ENCODE measurements around the gene DDX41. TPM values are rescaled to one million over a fixed set of nuclear protein-coding genes. Genes with fewer than 3 reads are reported as not detected.
A peak's percentile ranks its signal among the peaks of the same experiment; 100 is the strongest.

DDX41 gene
- total RNA-seq, 1 donor from 2014 or later = 89.1 TPM

DNA sequence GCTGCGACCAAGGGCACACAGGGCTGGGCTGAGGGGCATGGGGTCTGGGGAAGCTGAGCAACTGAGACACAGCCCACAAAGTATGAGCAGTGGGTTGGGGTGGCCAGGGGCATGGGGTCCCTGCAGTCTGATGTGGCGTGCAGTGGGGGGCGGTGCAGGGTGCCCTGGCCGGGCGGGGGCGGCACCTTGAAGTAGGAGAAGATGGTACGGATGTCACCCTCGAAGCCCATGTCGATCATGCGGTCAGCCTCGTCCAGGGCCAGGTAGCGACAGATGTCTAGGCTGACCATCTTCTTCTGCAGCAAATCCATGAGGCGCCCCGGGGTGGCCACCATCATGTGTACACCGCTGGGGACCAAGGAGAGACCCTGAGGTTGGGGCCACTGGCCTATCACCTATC, 3.3 kb downstream of the DDX41 start:
- no peak for DNase-seq (ENCODE audit: low spot score)

DNA sequence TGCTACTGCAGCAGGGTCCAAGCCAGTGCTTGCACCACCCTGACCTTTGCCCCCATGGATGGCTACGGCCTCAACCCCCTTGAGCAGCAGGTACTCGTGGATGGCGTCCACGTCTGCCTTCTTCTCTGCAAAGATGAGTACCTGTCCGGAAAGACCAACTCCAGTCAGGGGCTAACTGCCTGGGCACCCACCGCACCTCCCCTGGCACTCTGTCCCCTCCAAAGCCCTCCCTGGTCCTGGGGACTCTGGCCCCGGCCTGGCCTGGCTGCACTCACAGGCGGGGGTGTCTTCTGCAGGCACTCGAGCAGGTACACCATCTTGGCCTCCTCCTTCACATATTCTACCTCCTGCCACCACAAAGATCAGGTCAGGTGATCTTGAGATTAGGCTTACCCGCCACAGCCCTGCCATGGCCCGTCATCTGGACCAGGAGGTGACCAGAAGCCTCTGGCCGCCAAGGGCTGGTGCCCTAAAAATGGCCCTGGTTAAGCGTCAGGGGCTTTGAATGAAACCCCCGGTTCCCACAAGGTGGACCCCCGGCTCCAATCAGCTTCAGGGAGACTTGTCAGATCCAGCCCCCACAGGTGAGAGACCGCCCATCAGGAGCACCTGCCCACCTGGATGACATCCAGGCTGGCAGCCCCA, 3.9 kb downstream of the DDX41 start:
- no peak for DNase-seq (ENCODE audit: low spot score)

DNA sequence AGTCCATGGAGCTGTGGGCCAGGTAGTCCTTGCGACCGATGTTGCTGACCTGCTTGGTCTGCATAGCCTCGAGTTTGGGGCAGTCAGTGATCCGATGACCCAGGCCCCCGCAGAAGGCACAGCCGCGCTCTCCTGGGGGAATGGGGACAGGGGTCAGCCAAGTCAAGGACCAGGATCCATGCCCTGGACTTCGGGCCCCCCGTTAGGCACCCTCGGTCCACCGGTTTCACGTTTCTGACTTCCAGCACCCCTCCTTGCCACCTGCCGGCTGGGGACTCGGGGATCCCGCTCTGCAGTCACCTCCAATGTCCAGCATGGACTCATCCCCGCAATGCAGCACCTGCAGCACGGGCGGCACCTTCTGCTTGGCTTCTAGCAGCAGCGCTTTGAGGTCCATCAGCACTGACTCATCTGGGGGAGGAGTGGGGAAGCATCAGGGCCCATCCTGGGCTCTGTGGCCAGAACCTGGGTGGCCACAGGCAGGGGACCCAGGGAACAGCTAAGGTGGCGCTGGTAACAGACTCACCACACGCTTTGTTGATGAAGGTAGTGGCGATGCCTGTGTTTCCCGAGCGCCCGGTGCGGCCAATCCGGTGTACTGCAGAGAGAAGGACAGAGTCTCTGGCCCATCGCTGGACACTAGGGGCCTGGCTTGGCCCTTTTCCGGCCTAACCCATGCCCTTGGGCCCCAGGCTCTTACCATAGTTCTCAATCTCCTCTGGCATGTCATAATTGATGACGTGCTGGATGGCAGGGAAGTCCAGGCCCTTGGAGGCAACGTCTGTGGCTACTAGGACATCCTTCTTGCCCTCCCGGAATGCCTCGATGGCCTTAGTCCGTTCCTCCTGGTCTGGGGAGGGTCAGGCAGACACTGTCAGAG, 4.7 kb downstream of the DDX41 start:
- no peak for DNase-seq (ENCODE audit: low spot score)

DNA sequence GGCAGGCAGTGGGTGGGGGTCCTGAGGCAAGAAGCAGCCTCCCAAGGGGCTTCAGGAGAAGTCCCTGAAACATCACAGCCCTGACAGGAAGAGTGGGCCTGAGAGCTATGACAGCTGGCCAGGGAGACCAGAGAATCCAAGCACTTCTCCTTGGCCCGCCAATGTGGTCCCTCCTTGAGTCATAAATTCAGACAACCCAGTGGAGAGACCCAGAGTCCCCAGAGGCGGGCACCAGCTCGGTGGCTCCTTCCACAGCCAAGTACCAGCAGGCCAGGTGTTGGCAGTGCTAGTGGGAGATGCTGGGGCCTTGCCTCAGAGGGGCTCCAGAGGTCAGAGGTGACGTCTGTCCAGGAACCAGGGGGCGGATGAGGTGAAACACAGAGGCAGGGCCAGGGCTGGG, 5.6 kb downstream of the DDX41 start:
- DNase-seq (ENCODE audit: low spot score) = no peak

DNA sequence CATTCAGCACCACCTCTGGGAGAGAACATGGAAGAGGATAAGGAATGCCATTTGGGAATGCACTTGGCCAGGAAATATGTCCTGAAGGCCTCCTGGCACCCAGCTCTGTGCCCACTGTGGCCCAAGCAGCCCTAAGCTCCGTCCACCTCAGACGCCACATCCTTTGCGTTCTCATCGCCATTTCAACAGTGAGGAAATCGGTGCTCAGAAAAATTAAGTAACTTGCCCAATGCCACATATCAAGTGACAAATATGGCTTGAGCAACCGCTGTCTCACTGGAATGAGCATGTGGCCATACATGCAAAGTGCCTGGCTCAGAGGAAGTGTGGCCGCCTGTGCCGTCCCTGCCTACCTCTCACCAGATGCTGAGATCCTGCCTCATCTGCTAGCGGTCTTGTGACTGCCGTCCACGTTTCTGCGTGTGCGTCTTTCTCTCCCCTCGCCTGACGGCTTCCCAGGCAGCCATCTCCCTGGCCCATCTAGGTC, 6.2 kb downstream of the DDX41 start:
- no peak for DNase-seq (ENCODE audit: low spot score)

DNA sequence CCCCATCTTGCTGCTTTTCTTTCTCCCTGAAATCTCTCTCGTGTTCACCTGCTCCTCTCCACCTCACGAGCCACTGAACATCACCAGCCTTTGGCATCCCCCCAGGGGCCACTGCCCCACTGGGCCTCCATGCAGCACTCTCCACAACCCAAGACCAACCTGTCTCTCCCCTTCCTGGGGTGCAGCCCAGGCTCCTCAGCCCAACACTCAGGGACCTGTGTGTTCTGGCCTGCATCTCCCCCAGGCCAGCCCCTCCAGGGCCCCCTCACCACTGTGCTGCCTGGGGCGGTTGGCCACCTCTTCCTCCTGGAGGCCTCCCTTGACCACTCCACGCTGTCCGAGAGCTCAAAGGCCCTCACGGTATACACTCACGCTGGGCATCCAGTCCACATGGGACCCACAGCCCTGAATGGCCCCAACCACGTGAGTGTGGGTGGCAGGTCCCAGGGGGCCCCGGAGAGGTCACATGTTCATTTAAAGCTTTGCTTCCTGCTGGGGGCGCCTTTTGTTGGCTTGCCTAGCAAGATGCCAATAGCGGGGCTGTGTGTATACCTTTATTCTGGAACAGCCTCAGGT, 6.7 kb downstream of the DDX41 start:
- no peak for DNase-seq (ENCODE audit: low spot score)

DNA sequence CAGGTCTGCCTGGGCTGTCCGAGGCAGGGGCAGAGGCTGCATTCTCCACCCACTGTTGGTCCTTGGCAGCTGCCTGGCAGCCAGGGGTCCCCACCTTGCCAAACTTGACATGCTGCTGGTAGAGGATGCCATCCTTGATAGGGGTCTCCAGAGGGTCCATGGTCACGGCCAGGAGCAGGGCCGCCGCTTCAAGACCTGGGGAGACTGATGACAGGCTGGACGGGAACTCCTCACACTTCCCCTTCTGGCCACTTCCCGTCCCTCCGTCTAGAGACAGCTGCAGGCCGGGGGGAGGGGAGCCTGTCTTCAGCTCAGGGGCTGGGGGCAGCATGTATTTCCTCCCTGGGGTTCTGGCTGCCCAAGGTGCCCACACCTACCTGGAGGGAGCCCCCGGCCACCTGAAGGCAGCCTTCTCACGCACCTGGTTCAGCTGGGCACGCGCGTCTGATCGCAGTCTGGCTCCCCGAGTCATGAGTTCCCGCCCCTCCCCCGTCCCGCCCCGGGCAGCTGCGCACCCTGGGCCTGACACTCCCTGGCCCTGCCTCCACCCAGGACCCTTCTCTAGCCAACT, 7.3 kb downstream of the DDX41 start, which contains the start of gene DOK3:
DOK3 (minus strand) TSS at position 446 of the 571 bp plus-strand sequence; CDS start at position 160, 286 bp downstream.
- no peak for DNase-seq (ENCODE audit: low spot score)

DNA sequence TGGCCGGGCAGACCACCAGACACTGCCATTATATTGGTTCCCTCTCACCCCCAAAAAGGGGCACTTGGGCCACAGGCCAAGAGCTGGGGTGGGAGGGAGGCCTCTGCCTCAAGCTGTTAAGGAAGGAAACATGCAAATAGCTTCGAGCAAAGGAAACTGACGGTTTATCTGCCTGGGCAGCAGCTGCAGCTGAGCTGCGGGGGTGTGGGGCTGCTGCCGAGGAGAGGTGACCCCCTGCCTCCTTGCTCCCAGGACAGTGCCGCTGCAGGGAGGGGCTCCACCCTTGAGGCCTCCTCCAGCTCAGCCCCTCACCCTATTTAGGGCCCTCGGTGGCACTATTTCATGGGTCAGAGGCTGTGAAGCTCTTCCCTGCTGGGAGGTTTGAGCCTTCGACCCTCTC, 7.9 kb downstream of the DDX41 start:
- no peak for DNase-seq (ENCODE audit: low spot score)

DNA sequence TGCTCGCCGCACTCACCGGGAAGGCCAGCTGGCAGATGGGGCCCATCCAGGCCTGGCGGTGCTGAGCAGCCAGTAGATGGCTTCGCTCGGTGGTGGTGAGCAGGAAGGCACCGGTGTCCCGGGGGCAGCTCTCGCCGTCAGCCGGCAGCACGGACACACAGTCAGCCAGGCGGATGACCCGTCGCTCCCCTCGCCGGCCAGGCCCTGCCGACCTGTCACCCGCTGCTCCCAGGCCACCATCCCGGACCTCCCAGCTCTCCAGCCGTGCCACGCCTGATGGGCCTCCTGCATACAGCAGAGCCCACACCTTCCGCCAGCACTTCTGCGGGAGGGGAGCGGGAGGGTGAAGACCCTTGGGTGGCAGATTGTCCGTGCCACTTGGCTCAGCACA, 8.5 kb downstream of the DDX41 start:
- DNase-seq (ENCODE audit: low spot score) = no peak

DNA sequence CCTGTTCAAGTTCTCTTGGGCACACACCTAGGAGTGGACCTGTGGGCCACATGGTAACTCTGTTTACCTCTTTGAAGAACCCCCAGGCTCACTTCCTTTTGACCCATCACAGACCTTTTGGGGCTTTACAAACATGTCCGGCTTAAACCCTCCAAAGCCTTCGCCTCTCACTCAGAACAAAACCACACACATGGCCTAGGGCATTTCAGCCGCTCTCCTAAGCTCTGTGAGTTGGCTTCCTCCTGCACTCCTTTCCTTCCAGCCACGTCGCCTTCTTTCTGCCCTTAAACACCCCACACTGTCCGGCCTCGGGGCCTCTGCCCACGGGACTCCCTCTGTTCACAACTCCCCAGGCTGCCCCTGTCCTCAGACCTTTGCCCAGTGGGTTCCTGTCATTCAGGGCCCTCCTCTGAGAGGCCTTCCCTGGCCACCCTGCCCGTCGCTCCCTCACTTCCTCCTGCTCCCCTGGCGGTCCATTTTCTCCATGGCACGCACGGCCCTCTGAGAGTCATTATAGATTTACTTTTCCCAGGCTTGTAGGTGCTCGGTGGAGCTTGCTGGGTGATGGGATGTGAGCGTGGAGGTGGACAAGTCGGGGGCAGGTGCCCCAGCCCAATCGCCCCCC, 9.1 kb downstream of the DDX41 start:
- DNase-seq (ENCODE audit: low spot score) = no peak

DNA sequence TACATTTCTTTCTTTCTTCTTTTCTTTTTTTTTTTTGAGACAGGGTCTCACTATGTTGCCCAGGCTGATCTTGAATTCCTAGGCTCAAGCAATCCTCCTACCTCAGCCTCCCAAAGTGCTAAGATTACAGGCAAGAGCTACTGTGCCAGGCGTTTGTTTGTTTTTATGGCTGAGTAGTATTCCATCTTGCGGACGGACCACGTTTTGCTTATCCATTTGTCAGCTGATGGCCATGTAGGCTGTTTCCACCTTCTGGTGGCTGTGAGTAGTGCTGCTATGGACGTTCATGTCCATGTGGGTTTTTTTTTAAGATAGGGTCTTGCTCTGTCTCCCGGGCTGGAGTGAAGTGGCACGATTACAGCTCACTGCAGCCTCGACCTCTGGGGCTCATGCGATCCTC, 9.6 kb downstream of the DDX41 start:
- DNase-seq (ENCODE audit: low spot score) = no peak

DNA sequence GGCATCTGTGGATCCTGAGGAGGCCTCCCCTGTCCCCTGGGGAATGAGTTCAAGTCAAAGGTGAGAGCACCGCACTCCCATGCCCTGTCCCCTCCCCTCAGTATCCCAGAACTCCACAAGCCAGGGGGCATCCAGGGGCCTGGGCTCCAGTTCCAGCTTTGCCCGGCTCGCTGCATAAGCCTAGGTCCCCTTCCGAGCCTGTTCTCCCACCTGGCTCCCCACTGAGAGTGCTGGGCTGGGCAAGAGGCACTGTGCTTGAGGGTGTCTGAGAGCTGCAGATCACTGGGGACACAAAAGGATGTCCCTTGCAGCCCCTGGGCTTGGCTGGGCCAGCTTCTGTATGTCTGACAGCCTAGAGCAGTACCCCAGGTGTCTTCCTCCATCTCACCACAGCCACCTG, 11.7 kb downstream of the DDX41 start:
- DNase-seq (ENCODE audit: low spot score) = no peak

DNA sequence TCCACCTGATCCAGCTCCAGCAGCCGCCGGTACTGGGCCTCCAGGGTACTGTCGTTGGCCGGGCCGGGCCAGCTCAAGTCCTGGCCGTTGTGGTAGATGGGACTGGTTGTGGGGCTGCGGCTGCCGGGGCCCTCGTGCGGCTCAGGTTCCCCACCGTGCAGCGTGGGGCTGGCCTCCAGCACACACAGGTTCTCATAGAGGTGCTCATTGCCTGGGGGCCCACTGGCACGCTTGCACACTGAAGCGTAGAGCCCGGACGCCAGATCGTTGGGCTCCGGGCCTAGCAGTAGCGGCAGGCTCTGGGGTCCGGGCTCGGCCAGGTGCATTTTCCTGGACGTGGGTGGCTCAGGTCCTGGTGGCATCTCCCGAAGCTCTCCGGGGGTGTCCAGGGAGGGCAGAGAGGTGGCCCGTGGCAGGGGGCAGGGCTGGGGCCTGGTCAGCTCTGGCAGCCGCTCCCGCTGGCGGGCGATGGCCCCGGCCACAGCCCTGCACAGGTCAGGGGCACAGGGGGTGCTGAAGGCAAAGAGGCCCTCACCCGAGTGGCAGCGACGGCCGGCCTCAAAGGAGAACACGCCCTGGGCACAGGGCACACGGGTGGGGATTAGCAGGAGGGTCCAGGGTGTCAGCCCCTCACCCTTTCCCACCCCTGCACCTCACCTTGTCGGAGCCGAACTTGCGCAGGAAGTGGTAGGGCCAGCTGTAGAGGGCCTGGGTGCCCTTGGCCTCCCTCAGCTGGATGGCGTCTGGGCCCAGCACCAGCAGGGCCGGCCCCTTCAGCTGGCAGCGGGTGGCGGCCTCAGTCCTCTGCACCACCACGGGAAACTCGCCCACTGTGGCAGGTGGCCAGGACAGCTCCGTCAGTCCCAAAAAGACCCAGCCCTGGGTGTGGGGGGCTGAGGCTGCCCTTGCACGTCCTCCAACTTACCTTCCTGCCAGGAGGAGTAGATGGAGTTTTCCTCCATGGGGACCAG, 12.4 kb downstream of the DDX41 start:
- no peak for DNase-seq (ENCODE audit: low spot score)

DNA sequence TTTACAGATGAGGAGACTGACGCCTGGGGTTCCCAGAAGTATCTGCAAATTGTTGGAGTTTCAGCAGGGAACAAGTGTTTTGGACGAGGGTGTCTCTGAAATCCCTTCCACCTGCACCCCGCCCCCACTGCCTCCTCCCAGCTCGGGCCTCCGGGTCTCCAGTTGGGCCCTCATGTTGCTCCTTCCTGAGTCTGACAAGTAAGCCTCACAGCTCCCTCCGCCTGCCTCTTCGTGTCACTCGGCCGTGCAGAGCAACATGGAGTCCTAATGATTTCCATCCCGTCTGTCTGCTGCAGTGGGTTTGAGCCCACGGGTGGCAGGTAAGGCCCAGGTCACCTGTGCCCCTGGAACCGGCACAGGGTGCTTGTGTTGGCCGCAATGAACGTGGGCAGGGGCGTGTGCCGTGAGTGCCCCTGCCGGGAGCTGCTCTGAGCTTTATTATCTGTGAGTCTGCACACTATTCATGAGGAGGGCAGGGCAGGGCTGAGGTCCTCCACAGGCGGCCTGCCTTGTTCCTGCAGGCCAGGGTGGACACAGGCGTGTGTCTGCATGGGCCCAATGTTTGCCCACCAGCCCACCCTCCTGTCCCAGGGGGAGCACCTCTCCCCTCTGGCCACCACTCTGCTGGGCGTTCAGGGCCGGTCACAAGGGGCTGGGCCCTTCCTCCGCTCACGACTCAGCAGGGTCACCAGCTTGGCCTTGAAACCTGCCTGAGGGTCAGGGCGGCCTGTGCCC, 13.2 kb downstream of the DDX41 start:
- DNase-seq (ENCODE audit: low spot score) = no peak

DNA sequence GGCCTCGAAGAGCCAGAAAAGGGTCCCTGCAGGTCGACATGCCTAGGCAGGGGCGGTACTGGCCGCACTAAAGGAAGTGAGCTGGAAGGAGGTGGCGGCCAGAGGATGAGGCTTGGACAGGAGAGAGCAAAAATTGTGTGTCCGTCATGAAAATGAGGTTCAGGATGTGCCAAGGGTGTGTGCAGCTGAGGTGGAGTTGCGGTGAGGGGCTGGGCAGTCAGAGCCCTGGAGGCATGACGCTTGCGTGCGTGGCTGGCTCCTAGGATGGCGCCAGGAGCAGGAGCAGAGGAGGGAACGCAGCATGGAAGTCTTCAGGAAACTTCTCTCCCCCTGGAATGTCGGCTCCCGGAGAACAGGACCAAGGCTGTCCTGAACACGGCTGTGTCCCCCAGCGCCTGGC, 13.9 kb downstream of the DDX41 start:
- DNase-seq (ENCODE audit: low spot score) = no peak

DNA sequence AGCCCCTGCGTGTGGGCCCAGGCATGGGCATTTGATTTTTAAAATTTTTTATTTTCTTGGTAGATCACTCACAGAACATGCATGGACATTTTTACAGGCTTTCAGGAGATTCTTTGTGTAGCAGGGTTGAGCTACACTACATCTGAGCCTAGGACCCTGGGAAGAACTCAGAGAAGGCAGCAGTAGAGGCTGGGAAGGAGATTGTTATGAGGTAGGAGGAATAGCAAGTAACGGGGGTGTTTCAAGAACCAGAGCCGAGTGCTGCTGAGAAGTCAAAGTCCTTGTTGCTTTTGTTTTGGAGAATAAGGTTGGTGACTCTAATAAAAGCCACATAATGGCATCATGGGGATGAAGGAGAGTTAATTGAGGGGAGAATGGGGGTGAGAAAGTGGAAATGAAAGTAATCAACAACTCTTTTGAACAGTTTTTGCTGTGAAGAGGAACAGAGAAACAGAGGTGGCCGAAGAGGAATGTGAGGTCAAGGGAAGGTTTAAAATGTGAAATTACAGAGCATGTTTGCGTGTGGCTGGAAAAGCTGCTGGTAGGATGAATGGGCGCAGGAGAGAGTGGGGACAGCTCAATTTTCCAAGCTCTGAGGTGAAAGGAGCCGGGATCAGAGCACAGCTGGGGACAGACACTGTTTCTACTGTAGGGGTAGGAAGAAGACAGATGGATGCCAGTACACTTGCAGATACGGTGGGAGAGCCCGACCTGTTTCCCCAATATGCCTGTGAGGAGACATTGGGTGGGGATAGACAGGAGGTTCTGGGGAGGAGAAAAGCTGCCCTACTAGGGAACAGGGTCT, 14.7 kb downstream of the DDX41 start:
- no peak for DNase-seq (ENCODE audit: low spot score)

DNA sequence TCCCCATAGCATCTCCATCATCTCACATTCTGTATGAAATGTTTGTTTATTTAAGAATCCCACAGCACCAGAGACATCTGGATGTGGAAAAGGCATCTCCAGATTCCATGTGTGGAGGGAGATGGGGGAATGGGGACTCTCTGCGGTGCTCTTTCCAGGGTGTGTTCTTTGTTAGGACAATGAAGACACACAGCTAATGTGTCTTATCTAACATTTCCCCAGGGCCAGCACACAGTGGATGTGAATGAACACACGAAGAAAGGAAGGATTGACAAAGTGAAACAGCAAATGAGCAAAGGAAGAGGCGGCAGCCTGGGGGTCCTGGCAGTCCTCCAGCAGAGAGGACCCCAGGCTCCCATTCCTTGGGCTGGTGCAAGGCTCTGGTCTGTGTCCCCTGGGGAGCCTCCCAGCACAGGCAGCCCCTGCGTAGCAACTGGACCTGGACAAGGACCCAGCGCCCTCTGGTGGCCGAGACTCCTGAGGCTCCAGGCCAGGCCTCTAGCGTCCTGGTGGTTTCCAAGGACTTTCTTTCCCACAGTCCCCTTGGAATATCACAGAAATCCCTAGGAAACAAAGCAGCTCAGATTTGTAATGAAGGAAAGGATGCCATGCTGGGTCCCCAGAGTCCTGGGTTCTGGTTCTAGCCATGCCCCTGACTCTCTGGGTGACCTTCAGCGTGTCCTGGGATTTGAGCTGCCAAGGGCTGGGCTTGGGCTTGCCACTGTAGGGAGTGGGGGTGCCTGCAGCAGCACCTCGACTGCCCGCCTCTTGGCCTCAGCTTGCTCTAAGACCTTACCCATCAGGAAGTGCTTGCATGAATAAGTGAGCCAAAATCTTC, 15.9 kb downstream of the DDX41 start:
- DNase-seq (ENCODE audit: low spot score) = peak; percentile 90

DNA sequence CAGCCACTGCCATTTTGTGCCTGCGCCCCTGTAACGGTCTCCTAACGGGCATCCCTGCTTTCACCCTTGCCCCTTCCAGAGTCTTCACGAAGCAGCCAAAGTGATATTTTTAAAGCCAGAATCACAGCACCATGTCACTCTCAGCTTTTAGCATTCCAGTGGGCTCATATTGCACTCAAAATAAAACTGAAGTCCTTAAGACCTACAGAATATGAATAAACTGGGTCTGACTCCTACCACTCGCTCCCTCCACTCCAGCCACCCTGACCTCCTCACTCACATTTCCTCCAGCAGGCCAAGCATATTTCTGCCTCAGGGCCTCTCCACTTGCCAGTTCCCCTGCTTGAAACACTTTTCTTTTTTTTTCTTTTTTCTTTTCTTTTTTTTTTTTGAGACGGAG, 16.9 kb downstream of the DDX41 start:
- DNase-seq (ENCODE audit: low spot score) = no peak

Measured in ureter (tissue), 1 donor.